ENCODE measurements around the gene FSTL4.

- TF ChIP-seq CTCF (optimal IDR thresholded peaks at IDR 0.05 in 1 of 3, IDR thresholded peaks at IDR 0.05 in 1 of 3, conservative IDR thresholded peaks at IDR 0.05 in 1 of 3; ENCODE audit: extremely low read depth in 1 of 3, insufficient read depth in 2 of 3, low read length in 3 of 3) (no peak), EZH2 (IDR thresholded peaks at IDR 0.05; ENCODE audit: low read length) (no peak)
Measured at GRCh38 chr5:133200256-133200655, 412.1 kb downstream of the FSTL4 start.

Data from keratinocyte (primary cell).